Inferior parietal cortex (tissue), 1 donor: ENCODE data around the gene PTH1R.

Experiments
- DNase-seq: peaks from one replicate; pipeline ENCODE4 v3.0.0-alpha.2; 2016; ENCODE audit errors: extremely low spot score

The PTH1R gene

DNA sequence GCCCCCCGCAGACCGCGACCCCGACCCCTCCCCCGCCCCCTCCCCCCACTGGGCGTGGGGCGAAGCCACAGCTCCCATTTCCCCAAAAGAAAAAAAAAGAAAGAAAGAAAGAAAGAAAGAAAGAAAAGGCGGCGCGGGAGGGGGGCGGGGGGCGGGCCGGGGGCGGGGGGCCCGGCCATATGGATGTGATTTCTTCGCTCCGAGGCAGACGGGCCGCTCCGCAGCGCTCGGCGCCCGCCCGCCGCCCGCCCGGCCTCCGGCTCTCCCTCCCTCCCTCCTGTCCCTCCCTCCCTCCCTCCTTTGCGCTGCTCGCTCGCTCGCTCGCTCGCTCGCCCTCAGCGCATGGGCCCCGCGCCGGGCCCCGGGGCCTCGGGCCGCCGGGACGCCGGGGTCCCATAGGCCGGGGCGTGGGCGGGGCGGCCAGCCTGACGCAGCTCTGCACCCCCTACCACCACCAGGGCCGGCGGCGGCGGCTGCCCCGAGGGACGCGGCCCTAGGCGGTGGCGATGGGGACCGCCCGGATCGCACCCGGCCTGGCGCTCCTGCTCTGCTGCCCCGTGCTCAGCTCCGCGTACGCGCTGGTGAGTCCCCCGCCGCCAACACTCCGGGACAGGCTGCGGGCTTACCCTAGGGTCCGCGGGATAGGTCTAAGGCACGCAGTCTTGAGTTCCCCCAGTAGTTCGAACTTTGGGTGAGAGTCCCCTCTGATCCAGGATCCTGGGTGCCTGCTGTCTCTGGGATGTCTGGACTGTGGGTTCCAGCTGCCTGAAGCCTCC, 5.7 kb downstream of the PTH1R start:
- DNase-seq, result no peak

DNA sequence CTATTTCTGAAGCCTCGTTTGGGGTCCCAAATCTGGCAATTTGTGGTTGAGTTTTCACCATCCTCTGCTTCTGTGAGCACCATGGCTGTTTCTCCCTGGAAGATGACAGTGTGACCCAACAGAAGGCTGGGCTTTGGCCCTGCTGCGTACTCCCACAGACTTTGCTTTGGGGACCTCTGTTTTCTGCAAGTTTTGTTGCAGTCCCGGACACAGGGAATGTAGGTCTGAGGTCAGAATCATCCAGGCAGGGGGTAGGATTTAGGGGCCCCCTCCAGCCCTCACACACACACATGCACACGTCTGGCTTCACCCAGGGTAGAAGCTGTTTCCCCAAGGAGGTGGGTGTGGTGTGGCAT, 6.3 kb downstream of the PTH1R start:
- DNase-seq, result no peak

DNA sequence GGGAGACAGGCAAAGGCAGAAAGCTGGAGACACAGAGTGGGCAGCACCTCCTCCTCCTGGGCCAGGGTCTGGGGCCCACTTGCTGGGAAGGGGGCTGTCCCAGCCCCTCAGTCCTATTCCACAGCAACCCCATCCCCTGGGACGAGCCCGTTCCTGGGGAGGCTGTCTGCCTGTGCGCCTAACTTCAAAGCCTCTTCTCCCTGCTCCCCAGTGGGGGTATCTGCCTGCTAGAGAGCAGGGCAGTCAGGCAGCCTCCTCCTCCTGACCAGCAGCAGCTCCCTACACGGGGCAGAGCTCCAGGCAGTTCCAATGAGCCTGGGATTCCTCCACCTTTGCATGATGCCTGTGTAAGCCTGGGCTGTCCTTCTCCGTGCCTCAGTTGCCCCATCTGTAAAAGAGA, 6.9 kb downstream of the PTH1R start:
- DNase-seq, result no peak

DNA sequence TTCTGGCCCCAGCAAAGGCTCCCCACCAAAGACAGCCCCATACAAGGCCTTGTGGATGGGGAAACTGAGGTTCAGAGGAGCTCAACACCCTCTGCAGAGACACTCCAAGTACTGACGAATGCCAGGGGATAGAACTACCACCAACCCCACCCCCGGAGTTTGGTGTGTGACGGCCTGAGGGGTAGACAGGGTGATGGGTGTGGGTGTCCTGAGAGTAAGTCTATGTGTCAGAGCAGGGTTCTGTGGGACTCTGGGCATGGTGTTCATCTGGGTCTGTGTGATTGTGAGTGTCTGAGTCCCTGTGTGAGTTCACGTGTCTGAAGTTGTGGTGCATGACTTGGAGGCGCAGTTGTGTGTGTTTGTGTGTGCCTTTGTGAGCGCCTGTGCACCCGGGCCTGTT, 7.4 kb downstream of the PTH1R start:
- no peak for DNase-seq

DNA sequence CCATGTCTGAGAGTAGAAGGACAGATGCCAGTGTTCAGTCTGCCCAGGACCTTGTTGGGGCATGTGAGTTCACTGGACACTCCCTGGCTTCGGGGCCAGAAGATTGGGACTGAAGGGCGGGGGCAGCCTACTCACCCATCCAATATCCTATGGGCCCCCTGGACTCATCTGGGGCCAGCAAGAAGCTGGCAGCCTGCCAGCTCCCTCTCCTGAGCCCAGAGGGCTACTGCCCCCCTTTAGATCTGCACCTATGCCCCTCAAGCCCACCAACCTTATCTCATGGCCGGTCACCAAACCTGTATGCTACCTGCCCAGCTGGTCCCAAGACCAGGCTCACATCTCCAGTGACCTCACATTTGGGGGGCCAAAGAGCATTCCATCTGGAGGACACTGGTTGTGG, 8.1 kb downstream of the PTH1R start:
- DNase-seq, result no peak

DNA sequence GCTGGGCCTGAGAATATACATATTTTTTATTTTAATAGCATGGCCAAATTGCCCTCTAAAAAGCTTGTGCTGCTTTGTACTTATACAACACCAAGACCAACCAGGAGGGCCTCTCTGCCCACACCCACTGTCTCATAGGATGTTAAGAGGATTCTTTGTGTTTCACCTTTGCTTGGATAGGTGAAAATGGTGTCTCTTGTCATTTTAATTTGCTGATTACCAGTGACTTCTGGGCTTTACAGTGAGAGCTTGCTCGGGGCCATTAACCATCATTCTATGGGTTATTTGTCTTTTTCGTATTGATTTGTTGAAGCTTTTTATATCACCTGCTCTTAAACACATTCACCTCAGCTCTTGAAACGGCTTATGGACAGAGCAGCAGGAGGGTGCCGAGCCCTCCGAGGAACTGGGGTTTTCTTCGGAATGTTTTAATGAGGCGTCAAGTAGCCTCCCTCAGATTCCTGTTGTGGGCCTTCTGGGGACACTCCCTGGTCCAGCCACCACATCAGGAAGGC, 10.5 kb downstream of the PTH1R start:
- no peak for DNase-seq

DNA sequence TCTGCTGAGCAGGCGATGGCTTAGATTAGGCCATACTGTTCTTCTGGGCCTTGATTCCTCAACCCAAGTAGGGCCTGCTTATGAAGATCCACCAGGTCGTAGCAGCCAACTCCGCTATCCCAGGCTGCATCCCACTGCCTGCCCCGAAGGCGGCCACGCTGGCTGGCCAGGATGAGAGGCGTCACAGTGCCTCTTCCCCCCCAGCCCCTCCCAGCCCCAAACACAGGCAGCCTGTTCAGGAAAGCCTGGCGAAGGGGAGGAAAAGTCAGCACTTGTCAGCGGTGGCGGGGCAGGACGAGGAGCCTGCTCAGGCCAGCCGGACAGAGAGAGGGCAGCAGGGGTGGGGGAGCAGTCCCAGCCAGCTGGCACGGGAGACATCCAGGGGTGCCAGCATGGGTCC, 11.2 kb downstream of the PTH1R start:
- DNase-seq, result no peak

DNA sequence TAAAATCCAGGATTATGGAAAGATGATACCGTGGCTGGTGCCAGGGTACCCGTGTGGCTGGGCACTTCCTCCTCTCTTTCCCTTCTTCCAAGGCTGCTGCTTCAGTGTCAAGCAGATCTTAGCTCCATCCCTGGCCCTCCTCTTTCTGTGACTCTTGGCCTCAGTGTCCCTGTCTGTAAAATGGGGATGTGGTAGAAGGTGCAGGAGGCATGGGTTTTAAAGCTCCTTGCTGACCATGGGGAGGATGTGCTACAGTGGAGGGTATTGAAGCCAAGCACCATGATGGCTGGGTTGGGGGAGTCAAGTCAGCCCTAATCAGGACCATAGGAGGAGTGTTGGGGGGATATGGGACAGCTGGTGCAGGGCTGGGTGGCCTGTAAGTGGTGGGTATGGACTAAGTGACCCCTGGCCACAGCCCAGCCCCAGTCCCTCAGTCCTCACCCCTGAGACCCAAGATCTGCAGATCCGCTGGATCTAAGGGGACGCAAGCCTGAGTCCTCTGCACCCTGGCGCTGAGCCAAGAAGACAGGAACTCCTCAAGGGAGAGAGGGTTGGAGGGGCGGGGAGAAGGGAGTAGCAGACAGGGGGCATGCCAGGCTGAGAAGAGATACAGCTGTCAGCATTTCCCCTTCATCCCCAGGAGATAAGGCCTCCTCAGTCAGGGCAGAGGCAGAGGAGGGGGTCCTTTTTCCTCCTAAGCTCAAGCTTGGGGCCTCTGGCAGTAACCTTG, 12.0 kb downstream of the PTH1R start:
- DNase-seq, result no peak

DNA sequence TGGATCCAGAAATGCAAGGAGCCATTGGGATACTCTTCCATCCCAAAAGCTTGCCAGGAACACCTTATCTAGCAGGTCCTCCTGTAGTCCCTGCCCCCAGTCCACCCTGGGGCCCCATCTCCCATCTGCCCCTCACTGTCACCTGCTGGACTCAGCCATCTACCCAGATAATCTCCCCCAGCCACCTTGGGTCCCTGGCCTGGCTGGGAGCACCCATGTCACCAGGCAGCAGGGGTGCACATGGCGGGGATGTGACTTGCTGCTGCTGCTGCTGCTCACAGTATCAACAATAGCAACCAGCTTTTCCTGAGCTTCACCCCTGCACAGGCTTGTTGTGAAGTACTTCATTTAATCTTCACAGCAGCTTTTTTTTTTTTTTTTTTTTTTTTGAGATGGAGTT, 12.6 kb downstream of the PTH1R start:
- no peak for DNase-seq

DNA sequence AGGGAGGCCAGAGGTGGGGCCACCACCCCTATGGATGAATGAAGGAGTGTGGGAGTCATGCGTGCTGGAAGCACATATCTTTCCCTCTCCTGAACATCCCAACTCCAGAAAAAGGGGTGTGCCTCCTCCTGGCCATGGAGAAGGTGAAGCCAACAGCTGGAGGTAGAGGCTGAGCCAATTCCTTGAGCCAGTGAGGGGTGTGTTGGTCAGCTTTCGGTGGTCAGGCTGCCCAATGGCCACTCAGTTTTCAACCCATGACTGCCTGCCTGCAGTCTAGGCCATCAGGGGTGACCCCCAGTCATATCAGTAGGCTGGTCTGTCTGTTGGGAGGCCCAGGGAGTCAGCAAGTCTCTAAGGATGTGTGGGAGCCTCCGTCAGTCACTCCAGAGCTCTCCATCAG, 13.6 kb downstream of the PTH1R start:
- DNase-seq, result no peak

DNA sequence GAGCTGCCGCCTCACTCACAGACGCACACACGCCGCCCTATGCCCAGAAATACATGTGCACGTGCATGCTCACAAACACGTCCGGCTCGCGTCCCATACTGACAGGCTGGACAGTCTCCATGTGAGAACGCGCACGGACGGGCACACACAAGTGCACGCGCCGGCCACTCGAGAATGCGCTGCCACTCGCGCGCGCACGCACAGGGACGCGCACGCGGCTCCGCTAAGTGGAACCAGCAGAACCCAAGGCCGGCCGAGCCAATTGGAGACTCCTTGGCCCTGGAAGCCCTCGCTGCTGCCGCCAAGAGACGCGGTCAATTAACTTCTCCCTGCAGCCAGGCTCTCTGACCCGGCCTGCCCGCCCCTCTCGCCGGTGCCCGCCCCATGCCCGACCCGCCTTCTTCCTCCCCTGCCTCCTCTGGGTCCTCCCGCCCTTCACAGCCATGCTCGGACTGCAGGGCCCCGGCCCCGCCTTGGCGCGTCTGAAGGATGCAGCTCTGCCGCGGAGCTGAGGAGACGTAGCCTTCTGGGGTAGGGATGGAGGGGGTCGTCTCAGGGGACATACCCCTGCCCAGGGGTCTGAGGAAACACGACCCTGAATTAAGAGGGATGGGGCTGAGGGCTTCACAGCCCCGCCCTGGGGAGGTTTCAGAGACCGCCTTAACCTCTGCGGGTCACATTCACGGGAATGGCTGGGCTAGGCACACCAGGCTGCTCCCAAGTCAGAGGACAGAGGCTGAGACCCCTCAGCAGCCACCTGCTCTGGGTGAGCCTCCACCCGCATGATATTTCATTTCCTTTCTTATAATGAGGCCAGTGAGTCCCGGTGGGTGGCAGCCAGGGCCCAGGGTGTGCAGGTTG, 15.0 kb downstream of the PTH1R start:
- peak; percentile 45 for DNase-seq

DNA sequence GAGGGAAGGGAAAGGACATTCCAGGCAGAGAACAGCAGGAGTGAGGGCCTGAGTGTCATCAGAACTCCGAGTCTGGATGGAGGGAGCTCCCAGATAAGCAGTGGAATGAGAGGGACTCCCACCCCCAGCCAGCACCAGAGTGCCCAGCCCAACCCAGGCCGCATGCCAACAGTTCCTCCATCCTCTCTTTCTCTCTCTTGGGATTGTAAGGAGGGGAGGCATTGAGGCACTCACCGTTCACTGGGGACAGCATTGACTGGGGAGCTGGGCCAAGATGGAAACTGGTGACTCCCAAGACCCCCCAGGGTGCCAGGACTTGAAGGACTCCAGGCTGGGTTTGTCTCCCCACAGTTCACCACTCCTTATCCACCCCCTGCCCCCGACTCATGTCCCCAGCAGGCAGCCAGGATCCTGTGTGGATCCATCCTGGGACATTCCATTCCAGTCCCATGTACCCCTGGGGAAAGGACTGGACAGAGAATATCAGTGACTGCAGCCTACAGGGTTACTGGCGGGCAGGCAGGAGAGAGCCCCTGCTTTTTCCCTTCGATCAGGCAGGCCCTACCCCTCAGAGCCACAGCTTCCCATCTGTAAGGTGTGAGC, 15.7 kb downstream of the PTH1R start:
- DNase-seq, result no peak

DNA sequence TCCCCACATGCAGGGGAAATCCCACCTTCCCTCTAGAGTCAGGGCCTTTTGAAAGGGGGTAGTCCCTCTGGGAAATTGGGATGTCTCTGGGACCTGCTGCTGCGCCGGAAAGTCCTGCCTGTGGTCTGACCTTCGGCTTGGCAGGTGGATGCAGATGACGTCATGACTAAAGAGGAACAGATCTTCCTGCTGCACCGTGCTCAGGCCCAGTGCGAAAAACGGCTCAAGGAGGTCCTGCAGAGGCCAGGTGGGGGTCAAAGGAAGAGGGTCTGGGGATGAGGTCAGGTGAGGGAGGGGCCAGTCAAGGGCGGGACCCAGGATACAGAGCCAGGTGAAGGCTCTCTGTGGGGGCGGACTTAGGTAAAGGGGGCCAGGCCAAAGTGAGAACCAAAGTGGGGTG, 16.2 kb downstream of the PTH1R start:
- DNase-seq, result no peak

DNA sequence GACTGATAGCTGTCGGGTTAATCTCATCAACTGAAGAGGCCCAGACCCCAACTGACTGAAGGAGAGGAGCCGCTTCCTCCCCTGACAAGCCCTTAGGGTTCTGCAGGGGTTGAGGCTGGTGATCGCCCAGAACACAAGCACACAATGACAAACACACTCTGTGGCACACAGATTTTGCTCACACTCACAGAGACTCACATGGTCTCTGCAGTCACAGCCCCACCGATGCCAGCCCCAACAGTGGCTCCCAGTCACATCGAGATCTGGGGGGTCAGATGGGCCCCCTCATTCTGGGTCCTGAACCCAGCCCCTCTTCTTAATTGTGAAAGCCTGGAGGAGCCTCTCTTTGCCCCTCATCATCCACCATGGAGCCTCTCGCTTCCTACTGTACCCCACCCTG, 16.7 kb downstream of the PTH1R start:
- DNase-seq, result no peak

DNA sequence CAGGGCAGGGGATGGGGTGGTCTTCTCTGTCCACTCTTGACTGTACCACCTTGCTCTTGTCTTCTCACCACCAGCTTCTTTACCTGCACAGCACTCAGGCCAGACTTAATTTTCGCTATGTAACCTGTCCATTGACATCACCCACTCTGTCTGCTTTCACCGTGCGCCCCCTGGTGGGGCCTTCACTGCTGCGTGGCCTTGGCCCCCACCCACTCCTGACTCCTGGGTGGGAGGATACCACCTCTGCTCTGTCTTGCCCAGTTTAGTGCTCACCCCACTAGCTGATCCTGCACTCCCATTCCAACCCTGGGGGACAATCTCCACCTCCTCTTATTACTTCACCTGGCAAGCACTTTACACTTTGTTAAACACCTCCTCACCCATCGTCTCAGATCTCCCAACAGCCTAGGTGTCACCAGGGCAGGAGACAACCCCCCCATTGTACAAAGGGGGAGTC, 17.7 kb downstream of the PTH1R start:
- DNase-seq, result peak; percentile 42

DNA sequence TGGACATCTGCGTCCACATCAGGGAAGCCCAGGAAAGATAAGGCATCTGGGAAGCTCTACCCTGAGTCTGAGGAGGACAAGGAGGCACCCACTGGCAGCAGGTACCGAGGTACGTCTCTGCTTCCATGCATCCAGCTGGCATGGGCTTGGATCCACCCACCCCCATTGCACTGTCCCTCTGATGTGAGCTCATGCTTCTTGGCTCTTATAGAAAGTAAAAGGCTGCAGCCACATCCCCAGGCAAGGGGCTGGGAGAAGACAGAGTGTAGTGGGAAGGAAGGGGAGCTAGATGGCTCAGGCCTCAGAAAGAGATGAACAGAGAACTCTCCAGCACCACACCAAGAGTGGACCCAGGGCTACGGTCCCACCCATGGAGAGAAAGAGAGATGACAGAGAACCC, 18.2 kb downstream of the PTH1R start:
- no peak for DNase-seq

DNA sequence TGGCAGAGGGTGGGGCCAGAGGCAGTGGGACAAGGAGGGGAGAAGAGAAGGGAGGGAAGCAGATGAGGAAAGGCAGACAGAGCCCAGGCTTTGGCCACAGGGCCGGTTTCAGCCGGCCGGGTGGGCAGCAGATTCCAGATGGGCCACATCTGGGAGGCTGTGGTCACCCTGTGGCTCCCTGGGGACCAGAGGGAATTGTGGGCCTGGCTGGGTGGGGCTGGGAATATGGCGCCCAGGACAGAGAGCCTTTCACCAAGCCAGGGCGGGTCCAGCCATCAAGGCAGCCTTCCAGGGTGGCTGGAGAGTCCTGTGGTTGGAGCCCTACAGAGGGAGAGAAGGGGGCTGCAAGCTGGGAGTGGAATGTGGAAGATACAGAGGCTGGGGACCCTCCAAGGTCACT, 18.9 kb downstream of the PTH1R start:
- no peak for DNase-seq

DNA sequence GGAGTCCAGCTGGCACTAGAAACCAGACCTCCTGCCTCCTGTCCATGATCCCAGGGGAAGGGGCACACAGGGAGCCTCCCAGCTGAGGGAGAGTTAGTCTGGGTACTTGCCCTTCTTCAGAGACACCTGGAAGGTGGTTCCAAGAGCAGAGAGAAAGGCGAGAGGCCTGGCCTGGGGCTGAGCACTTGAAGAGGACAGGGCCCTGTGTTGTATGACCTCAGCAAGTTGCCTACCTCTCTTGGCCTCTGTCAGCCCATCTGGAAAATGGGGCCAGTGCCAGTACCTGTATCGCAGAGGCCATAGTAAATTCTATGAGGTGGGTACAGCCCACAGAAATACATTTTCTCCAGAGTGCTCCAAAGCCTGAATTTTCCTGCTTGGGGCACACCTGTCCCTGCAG, 19.5 kb downstream of the PTH1R start:
- DNase-seq, result no peak

DNA sequence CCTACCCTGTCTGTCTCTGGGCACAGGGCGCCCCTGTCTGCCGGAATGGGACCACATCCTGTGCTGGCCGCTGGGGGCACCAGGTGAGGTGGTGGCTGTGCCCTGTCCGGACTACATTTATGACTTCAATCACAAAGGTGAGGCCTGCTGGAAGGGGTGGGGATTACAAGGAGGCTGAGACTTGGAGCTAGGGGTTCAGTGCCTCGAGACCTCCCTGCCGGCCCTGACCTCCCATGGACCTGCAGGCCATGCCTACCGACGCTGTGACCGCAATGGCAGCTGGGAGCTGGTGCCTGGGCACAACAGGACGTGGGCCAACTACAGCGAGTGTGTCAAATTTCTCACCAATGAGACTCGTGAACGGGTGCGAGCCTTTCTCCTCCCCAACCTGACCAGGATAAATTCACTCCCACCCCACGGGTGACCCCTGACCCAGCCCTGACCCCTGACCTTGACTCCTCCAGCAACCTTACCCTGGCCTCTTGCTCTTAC, 20.4 kb downstream of the PTH1R start:
- no peak for DNase-seq

DNA sequence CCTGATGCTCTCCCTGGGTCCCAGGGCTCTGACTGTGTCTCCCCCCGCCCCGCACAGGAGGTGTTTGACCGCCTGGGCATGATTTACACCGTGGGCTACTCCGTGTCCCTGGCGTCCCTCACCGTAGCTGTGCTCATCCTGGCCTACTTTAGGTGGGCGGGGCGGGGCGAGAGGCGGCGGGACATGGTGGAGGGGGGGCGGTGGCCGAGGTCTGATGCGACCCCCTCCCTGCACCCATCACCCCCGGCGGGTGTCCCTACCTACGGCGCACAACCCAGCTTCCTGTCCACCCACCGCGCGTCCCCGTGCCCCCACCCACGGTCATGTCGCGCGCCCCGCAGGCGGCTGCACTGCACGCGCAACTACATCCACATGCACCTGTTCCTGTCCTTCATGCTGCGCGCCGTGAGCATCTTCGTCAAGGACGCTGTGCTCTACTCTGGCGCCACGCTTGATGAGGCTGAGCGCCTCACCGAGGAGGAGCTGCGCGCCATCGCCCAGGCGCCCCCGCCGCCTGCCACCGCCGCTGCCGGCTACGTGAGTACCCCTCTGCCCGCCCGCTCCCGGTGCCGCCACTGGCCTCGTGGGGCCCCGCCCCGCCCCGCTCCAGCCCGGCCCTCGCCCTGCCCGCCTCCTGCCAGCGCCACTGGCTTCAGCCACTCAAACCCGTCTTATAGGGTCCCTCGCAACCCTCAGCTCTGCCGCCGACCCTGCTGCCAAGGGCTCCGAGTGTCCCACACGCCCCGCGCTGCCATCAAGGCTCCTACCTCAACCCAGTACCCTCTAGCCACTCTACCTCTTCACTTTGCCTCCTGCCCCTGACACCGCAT, 21.0 kb downstream of the PTH1R start:
- DNase-seq, result no peak
